HG02943 (cell line): ENCODE results near the gene UXS1.

Experiments
- ATAC-seq: cut with Tn5 transposase; IDR thresholded peaks from one replicate; pipeline ENCODE4 v1.9.1; 2021; ENCODE audit warnings: mild to moderate bottlenecking, low read depth, moderate library complexity; ENCODE audit not compliant: unreplicated experiment

Gene UXS1

DNA sequence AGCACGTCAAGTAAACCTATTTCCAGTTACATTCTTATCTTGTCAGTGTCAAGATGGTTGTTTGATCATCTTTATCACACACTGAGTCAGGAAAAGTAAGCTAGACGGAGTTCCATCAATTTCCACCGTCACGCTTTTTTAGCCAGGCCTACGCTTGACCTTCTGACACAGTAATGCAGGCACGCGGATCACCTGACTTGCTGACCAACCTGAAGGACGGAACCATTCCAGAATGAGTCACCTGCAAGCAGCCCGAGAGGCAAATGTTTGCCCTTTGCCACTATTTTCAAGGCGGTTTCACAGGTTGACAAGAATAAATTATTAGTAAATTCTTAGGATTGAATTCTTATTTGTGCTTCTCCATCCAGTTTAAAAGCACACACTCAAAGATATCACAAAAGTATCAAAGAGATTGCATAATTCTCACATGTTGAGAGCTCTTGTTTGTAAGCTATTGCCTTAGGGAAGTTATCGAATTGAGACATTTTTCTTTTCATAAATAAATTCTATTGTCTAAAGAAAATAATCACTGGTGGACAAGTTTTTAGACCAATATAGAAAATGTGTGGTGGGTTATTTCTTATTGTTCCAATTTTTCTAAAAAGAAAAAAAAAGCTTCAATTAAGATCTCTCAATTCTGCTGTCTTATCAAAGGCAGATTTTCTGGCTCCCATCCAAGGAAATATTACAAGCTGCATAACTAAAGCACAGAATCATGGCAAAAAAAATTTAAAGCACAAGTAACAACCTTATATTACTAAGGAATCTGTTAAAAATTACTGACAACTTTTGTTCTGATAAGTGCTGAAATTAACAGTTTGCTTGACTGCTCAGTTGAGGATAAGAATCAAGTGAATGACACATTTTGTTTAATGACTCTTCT lies 31.9 kb downstream of the UXS1 start:
- no peak for ATAC-seq

DNA sequence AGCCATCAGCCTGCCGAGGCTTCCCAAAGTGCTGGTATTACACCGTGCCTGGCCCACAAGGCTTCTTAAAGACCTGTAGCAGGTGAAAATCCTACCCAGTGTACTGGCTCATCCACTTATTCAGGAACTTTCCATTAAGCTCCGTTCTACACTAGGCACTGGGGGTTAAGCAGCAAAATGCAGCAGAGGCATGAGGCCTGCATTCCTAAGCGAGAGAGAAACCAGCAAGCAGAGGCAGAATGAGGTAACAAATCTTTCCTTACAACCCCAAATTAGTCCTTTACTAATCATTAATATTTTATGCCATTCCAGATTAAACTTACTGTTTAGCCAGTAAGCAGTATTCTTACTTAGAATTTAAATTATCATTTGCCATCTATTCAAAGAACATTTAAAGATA lies 32.8 kb downstream of the UXS1 start:
- ATAC-seq, result no peak

DNA sequence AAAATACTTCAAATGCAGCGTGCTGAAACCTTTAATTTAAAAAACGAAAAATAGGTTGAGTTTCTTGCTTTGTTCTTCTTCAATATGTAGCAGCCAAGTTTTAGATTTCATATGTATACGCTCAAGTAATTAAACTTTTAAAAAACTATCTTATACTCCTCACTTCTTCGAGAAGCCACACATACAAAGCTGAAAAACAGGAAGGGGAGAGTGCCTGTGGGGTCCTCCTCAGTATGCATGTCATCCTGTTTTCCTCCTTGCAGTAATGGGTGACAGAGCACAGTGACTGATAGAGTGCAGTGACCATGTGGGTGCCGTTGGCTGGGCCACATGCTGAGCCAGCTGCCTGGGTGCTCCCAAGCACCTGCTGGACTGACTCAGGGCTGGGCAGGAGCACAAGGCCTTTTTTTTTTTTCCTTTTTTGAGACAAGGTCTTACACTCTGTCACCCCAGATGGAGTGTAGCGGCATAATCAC lies 33.3 kb downstream of the UXS1 start:
- no peak for ATAC-seq

DNA sequence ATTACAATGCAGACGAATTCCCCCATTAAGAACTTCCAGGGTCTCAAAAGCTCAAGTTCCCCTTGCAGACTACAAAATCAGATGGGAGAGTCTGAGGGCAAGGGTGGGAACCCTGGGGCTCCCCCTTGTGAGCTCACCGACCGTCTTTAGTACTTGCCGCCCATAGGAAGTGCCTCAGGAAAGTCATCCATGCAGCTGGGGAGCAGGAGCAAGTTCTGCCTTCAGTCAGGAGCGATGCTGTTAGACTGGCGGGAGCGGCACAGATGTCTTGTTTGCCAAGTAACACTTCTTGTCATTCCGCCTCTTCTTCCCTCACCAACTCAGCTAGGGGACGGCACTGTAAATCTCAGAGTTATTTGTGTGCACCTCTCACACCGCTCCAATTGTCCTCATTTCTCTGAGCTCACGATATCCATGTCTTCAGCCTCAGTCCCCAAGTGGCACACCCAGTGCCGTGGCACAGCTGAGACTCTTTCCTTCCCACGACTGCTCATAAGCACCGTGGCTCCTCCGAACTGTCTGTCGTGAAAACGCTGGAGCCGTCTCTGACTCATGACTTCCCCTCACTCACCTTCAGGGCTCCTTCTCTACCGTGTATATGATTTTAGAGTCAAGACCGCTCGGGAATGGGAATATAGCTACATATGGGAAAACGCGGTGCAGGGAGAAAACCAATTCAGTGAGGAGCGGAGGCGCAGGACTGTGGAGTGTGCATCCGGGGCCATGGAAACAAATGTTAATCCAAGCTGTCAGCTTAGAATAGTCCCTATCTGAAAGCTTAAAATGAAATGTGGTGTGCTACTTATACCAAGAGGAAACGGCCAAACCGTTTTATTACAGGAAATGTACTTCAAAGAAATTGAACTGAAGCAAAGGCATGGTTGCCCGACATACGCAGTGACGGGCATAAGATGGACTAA lies 34.0 kb downstream of the UXS1 start:
- peak; percentile 54 for ATAC-seq

DNA sequence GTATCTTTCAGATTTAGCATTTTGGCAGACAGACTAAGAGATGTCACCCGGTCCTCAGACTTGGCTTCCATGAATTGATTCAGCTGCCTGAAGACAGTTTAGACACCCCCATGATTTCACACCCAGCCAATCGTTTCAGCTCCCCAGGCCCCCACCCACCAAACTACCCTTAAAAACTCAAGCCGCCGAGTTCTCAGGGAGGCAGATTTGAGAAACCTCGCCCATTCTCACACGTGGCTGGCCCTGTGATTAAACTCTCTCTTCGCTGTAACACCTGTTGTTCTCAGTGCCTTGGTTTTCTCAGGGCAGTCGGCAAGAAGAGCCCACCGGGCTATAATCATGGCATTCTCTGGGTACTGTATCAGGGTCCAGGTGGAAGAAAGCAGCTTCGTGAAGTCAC lies 35.2 kb downstream of the UXS1 start:
- ATAC-seq, result no peak

DNA sequence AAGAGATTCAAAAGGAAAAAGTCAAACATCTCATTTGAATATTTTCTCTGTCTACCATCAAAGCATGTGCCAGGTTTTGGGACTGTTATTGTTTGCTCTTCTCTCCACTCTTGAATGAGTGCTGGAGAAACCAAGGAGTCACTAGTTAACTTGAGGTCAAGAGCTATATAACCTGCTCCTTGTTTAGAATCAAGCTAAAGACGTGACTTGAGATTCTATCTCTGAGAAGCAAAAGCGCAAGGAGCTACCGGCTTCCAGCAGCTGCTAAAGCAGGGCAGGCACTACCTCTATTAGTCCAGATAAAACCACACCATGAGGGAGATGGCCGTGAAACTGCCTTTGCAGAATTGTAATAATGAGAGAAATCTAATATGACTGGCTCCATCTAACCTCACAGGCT lies 36.0 kb downstream of the UXS1 start:
- ATAC-seq, result no peak

DNA sequence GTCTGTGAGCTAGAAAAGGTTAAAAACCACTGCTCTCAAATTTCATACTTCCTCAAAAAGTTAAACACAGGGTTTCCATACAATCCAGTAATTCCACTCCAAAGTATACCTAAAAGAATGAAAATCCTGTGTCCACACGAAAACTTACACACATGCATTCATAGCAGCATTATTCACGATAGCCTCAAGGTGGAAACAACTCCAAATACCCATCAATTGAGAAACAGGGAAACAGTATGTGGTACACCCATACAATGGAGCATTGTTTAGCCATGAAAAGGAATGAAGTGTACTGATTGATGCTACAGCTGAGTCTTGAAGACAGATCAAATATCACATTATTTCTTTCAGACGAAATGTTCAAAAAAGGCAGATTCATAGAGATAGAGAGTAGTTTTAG lies 36.7 kb downstream of the UXS1 start:
- ATAC-seq, result no peak

DNA sequence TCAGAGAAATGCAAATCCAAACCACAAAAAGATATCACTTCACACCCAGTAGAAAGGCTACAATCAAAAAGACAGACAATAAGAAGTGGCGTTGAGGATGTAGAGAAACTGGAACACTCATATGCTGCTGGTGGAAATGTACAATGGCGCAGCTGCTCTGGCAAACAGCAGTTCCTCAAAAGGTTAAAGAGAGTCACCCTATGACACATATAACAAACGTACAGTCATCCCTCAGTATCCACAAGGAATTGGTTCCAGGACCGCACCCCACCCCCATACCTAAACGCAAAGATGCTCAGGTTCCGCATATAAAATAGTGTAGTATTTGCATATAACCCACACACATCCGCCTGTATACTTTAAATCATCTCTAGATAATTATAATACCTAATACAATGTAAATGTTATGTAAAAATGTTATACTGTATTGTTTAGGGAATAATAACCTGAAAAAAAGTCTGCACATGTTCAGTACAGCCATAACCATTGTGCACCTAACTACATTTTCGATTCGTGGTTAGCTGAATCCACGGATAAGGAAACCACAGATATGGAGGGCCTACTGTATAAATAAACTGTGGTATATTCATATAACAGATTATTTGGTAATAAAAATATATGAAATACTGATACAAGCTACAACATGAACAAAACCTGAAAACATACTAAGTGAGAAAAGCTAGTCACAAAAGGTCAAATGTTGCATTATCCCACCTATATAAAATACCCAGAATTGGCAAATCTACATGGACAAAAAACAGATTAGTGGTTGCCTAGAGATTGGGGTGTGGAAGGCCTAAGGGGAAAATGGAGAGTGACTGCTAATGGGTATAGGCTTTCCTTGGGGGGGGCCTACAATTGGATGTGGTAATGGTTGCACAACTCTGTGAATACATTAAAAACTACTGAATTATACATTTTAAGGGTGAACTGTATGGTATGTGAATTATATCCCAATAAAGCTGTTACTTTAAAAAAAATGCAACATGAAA lies 37.5 kb downstream of the UXS1 start:
- ATAC-seq, result no peak

DNA sequence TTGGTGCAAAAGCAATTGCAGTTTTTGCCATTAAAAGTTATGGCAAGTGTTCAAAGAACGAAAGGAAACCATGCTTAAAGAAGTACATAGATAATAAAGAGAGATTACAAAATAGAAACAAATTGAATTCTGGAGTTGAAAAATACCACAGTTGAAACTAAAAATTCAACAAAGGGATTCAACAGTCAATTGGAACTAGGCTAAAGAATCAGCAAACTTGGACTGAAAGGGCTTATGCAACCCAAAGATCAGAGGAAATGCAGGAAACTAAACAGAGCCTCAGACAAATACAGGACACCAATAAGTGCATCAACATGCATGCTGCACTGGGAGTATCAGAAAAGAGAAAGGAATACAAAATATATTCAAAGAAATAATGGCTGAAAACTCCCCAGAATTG lies 40.3 kb downstream of the UXS1 start:
- ATAC-seq, result no peak

DNA sequence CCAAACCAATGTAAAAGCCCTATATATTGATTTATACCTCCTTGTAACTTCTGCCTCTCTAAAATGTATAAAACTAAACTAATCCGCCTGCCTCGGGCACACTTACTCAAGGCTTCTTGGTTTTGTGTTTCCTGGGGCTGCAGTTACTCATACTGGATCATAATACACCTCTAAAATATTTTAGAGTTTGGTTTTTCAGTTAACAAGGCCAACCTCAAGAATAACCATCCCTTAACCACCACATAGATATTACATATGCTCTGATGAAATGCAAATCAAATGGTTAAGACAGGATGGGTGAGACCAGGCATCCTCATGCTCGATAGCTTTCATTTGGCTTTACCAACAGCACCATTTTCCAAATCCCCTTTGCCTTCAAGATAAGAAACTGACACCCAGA lies 46.4 kb downstream of the UXS1 start:
- ATAC-seq, result peak; percentile 68

DNA sequence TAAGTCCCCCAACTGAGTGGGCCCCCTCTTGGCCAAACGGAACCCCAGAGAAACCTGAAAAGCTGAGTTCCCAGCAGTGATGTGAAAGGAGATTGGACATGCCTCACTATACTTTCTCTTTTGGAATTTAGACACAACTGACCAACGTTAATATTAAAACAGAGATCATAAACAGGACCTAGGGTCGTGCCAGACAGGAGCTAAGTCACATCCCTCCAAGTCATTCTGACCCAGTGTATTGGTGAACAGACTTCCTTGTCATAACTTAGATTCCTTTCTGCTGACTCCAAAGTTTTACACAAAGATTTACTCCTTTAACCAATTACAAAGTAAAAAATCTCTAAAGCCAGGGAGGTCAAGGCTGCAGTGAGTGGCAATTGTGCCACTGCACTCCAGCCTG lies 46.9 kb downstream of the UXS1 start:
- ATAC-seq, result no peak

DNA sequence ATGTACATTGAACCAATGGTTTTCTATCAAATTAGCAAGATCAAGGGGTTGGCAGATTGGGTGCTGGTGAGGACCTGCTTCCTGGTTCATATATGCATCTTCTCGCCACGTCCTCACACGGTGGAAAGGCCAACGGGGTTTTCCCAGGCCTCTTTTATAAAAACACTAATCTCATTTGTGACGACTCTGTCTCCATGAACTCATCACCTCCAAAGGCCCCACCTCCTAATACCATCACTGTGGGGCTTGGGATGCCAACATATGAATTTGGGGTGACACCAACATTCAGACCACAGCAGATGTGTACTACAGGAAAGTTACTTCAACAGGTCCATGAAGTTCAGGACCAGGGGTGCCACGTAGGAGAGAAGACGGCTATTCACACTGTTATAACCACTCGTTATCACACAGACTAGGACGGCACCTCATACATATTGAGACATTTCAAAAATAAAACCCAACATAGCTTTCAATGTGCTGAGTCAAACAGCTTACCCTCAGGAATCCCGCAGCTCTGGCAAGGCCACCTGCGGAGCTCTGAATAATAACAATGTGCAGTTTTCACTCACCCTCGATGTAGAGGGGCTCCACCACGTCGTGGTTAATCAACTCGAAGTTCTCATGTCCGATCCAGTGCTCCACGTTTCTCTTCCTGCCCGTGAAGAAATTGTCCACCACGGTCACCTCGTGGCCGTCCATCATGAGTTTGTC lies 49.3 kb downstream of the UXS1 start:
- no peak for ATAC-seq

DNA sequence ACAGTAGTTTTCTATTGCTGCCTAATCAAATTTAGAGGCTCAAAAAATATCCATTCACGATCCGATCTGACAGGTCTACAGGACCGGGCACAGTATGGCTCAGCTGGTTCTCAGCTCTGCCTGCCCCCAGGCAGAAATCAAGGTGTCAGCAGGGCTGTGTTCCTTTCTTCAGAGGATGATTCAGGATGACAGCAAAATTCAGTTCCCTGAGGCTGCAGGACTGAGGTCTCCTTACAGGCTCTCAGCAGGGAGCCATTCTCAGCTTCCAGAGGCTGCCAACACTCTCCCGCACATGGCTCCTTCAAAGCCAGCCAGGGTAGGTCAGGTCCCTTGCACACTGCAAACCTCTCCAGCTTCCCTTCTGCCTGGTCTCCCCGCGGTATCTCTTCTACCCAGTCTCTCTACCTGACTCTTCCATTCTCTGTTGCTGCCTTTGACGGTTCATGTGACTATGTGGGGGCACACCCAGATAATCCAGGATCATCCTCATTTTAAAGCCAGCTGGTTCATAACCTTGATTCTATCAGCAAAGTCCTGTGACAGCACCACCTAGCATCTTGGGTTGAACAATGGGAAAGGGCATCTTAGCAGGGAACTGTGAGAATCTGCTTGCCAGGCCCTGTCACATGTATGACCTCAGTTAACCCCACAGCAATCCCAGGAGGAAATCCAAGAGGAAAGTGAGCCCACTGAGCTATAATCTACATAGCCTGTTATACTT lies 50.4 kb downstream of the UXS1 start:
- no peak for ATAC-seq

DNA sequence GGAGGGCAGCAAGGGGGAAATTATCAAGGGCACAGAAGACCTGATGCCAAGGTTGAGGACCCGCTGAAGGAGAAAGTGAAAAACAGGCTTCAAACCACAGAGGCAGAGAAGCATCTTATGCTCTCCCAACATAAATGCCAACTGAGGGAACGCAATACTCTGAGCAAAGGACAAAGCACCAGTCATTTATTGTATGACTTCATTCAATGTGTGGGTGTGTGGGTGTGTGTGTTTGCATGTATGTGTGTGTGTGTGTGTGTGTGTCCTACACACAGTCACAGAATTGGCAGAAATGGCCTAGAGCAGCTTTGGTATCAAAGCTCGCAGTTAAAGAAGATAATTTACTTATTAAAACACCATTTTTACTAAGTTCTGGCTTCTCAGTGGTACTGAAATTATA lies 51.4 kb downstream of the UXS1 start:
- no peak for ATAC-seq

DNA sequence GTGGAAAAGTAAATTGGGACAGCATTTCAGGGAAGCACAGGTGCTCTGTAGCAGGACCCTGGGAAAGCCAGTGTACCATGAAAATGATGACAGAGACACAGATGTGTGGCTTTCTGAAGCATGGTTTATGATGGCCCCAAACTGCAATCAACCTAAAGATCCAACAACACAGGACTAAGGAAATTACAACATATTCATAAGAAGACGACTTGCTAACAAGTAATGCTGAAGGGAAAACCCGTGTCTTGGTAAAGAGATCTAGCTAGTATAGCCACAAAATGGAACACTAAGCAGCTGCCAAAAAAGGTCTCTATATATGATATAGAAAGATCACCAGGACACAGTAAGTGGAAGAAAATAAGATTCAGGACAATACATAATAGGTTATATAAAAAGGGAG lies 53.2 kb downstream of the UXS1 start:
- ATAC-seq, result no peak

DNA sequence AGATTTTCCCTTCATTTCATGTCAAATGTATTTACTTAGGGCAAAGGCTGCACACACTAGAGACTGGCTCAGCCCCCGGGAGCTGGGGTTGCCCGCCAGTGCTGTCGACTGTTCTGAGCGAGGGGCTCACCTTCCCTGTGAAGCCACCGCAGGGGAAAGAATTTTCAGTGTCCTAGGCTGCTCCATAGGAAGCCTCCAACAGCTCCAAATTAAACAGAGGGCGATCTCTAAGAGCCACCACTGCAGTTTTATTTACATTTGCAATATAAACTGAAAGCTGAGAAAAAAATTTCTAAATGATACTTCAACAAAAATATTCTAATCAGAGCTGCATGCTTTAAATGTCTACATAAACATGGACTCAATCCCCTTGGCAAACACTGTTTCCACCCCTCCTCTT lies 54.0 kb downstream of the UXS1 start:
- ATAC-seq, result no peak

DNA sequence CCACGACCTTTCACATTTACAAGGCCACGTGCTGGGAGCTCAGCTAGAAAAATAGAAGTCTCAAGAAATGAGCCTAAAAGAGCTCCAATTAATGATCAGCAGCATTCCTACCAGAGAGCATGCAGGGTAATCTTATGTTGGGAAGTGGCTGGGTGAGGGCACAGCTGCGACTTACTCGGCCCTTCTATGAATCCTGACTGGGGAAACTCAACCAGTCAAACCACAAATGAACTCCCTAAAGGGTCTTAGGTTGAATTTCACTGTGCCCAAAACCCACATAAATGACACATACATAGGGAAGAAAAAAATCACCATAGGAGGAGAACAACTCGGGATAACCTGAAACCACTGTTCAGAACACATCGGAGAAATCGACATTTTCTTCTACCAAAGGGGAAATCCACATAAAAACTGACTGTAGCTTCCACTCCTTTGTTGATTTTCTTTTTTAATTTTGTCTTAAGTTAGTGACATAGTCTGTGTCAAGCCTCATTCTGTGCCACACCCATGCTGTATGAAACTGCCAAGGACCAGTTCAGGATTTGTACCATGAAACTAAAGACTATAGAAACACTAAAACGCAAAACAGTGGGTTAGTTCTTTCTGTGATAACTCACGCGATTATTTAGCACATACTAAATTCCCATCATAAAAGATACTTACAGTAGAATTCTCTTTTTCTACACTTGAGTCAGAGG lies 54.7 kb downstream of the UXS1 start:
- ATAC-seq, result no peak

DNA sequence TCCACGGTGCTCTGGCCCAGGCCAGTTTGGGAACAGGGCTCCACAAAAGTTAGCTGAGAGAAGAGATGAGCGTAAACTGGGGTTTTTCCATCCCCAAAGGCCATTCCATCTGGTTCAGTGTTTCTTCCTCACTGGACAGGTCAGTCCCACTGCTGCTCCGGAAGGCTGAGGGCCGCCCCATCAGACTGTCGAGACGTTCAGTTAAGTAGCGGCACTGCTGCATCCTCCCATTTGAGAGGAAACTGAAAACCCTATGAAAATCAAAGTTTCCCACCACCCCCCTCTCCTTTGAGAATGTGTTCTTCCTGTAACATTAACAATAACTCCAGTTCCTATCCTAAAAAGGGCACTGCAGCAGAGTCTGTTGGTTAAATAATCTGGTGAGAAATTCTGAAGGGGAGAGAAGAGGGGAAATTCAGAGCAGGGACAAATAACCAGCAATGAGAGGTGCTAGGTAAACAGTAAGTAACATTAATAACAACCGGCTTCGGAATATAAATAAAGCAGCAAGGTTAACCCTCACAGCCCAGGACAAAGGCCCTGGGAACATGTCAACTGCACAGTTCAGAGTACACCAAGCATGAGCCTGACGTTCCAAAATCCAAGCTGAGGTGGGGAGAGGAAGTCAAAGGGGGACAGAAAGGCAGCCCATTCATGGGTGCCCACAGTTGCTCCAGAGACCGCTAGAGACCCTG lies 55.4 kb downstream of the UXS1 start:
- ATAC-seq, result no peak
